Measurements from ENCODE around the gene NECAB3. TPM values are rescaled to one million over a fixed set of nuclear protein-coding genes. Genes with fewer than 3 reads are reported as not detected.

Gene NECAB3
- total and polyA plus RNA-seq, 2 of the 13 experiments (the other 11 are each of a cell fraction or from before 2014, with no cell fraction given) = 61.5 to 65.5 TPM

DNA sequence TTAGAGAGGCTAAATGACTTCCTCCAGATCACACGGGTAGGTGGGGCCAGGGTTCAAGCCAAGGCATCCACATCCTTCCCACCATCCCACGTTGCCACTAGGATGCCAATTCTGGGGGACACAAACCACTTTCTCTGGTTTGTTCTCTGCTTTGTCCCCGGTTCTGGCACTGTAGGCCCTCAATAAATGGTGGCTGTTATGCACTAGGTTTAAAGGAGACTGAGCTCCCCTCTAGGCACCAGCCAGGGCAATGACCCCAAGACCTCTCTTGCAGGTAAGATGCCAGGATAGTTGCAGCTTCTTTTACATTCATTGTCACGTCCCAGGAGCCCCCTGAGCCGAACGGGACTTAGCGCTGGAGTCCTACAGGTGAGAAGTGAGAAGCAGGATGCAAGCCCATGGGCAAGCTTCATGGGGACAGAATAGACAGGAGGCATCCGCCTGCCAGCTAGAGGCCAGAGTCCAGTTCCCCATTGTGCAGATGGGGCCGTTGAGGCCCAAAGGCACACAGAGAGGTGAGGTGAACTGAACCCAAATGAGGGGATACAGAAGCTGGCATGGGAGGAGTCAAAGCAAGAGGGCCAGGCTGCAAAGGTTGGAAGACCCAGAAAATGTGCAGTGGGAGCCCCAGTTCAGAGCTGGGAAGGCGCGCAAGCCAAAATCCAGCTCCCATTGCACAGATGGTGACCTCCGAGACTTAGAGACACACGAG is 45.2 kb upstream of the NECAB3 start (continued):
- no peak for TF ChIP-seq ZBTB20 (CRISPR knock-in tag; IDR thresholded peaks at IDR 0.05; ENCODE audit: borderline replicate concordance, low read depth)
- no peak for TF ChIP-seq ZFP1 (CRISPR knock-in tag; IDR thresholded peaks at IDR 0.05)
- TF ChIP-seq SNAI1 (CRISPR knock-in tag; IDR thresholded peaks at IDR 0.05; ENCODE audit: borderline replicate concordance) = no peak
- peak; percentile 98 for TF ChIP-seq ZNF629 (CRISPR knock-in tag; conservative IDR thresholded peaks at IDR 0.05)
- TF ChIP-seq, protein P1, sequence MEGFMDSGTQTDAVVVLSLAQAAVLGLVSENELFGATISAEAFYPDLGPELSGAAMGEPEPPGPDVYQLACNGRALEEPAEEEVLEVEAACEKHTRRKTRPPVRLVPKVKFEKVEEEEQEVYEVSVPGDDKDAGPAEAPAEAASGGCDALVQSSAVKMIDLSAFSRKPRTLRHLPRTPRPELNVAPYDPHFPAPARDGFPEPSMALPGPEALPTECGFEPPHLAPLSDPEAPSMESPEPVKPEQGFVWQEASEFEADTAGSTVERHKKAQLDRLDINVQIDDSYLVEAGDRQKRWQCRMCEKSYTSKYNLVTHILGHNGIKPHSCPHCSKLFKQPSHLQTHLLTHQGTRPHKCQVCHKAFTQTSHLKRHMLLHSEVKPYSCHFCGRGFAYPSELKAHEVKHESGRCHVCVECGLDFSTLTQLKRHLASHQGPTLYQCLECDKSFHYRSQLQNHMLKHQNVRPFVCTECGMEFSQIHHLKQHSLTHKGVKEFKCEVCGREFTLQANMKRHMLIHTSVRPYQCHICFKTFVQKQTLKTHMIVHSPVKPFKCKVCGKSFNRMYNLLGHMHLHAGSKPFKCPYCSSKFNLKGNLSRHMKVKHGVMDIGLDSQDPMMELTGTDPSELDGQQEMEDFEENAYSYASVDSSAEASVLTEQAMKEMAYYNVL (CRISPR knock-in tag; IDR thresholded peaks at IDR 0.05; ENCODE audit: borderline replicate concordance) = peak; percentile 39; the same call in 1 of the 2 replicates
- 0 out of 2 replicates have a peak, but pooled peaks have one; percentile 9 for TF ChIP-seq NFYB (CRISPR knock-in tag; IDR thresholded peaks at IDR 0.05)
- TF ChIP-seq HNF4A (CRISPR knock-in tag; IDR thresholded peaks at IDR 0.05) = no peak
- 0 out of 2 replicates have a peak, but pooled peaks have one; percentile 29 for TF ChIP-seq NR2F6 (IDR thresholded peaks at IDR 0.05)
- no peak for TF ChIP-seq NR2F6 (CRISPR knock-in tag; IDR thresholded peaks at IDR 0.05)
- no peak for TF ChIP-seq HOXA3 (CRISPR knock-in tag; IDR thresholded peaks at IDR 0.05)
- TF ChIP-seq, protein P2, sequence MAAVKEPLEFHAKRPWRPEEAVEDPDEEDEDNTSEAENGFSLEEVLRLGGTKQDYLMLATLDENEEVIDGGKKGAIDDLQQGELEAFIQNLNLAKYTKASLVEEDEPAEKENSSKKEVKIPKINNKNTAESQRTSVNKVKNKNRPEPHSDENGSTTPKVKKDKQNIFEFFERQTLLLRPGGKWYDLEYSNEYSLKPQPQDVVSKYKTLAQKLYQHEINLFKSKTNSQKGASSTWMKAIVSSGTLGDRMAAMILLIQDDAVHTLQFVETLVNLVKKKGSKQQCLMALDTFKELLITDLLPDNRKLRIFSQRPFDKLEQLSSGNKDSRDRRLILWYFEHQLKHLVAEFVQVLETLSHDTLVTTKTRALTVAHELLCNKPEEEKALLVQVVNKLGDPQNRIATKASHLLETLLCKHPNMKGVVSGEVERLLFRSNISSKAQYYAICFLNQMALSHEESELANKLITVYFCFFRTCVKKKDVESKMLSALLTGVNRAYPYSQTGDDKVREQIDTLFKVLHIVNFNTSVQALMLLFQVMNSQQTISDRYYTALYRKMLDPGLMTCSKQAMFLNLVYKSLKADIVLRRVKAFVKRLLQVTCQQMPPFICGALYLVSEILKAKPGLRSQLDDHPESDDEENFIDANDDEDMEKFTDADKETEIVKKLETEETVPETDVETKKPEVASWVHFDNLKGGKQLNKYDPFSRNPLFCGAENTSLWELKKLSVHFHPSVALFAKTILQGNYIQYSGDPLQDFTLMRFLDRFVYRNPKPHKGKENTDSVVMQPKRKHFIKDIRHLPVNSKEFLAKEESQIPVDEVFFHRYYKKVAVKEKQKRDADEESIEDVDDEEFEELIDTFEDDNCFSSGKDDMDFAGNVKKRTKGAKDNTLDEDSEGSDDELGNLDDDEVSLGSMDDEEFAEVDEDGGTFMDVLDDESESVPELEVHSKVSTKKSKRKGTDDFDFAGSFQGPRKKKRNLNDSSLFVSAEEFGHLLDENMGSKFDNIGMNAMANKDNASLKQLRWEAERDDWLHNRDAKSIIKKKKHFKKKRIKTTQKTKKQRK (IDR thresholded peaks at IDR 0.05; ENCODE audit: low read length) = no peak
- TF ChIP-seq EED (CRISPR knock-in tag; IDR thresholded peaks at IDR 0.05) = peak; percentile 52; the same call in 1 of the 2 replicates
- TF ChIP-seq, protein P3, sequence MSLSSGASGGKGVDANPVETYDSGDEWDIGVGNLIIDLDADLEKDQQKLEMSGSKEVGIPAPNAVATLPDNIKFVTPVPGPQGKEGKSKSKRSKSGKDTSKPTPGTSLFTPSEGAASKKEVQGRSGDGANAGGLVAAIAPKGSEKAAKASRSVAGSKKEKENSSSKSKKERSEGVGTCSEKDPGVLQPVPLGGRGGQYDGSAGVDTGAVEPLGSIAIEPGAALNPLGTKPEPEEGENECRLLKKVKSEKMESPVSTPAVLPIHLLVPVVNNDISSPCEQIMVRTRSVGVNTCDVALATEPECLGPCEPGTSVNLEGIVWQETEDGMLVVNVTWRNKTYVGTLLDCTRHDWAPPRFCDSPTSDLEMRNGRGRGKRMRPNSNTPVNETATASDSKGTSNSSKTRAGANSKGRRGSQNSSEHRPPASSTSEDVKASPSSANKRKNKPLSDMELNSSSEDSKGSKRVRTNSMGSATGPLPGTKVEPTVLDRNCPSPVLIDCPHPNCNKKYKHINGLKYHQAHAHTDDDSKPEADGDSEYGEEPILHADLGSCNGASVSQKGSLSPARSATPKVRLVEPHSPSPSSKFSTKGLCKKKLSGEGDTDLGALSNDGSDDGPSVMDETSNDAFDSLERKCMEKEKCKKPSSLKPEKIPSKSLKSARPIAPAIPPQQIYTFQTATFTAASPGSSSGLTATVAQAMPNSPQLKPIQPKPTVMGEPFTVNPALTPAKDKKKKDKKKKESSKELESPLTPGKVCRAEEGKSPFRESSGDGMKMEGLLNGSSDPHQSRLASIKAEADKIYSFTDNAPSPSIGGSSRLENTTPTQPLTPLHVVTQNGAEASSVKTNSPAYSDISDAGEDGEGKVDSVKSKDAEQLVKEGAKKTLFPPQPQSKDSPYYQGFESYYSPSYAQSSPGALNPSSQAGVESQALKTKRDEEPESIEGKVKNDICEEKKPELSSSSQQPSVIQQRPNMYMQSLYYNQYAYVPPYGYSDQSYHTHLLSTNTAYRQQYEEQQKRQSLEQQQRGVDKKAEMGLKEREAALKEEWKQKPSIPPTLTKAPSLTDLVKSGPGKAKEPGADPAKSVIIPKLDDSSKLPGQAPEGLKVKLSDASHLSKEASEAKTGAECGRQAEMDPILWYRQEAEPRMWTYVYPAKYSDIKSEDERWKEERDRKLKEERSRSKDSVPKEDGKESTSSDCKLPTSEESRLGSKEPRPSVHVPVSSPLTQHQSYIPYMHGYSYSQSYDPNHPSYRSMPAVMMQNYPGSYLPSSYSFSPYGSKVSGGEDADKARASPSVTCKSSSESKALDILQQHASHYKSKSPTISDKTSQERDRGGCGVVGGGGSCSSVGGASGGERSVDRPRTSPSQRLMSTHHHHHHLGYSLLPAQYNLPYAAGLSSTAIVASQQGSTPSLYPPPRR (CRISPR knock-in tag; IDR thresholded peaks at IDR 0.05; ENCODE audit: borderline replicate concordance) = 0 out of 2 replicates have a peak, but pooled peaks have one; percentile 57
- TF ChIP-seq, protein P4, sequence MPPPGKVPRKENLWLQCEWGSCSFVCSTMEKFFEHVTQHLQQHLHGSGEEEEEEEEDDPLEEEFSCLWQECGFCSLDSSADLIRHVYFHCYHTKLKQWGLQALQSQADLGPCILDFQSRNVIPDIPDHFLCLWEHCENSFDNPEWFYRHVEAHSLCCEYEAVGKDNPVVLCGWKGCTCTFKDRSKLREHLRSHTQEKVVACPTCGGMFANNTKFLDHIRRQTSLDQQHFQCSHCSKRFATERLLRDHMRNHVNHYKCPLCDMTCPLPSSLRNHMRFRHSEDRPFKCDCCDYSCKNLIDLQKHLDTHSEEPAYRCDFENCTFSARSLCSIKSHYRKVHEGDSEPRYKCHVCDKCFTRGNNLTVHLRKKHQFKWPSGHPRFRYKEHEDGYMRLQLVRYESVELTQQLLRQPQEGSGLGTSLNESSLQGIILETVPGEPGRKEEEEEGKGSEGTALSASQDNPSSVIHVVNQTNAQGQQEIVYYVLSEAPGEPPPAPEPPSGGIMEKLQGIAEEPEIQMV (CRISPR knock-in tag; IDR thresholded peaks at IDR 0.05; ENCODE audit: low read depth) = no peak; the same call in 1 of the 2 replicates
- 0 out of 2 replicates have a peak, but pooled peaks have one; percentile 23 for TF ChIP-seq HIVEP1 (CRISPR knock-in tag; IDR thresholded peaks at IDR 0.05)
- no peak for TF ChIP-seq ZNF546 (CRISPR knock-in tag; conservative IDR thresholded peaks at IDR 0.05)
- TF ChIP-seq PPARG (CRISPR knock-in tag; conservative IDR thresholded peaks at IDR 0.05) = no peak
- TF ChIP-seq BORCS8-MEF2B (CRISPR knock-in tag; IDR thresholded peaks at IDR 0.05) = peak; percentile 62; the same call in 1 of the 2 replicates
- TF ChIP-seq ZBTB42 (CRISPR knock-in tag; IDR thresholded peaks at IDR 0.05) = no peak
